Astrocyte of the spinal cord (primary cell): Measurements from ENCODE around the gene B3GNT8.

Experiments
- DNase-seq: peaks from one replicate; pipeline ENCODE4 v3.0.0; 2011; ENCODE audit warnings: low read depth, low spot score
- H3K4me3 ChIP-seq: 2 replicates; pipeline ENCODE4 v1.5.1; 2011; ENCODE audit warnings: low read depth, mild to moderate bottlenecking, low read length, moderate library complexity
- CTCF ChIP-seq: IDR thresholded peaks from 2 replicates; pipeline ENCODE4 v1.5.1; 2012; ENCODE audit warnings: low read depth, mild to moderate bottlenecking, low read length, inconsistent platforms
- in situ Hi-C: cut with HindIII; loops from 2 replicates; pipeline ENCODE4 v1.10.0; 2017; ENCODE audit warnings: low sequenced_read_pairs

Gene B3GNT8

GRCh38 chr19:41428481-41428859, 1.3 kb upstream of the B3GNT8 start:
- in situ Hi-C loops = no loop called here
- DNase-seq = no peak
- H3K4me3 ChIP-seq = no peak overlapping the region
- no peak for TF ChIP-seq CTCF

DNA sequence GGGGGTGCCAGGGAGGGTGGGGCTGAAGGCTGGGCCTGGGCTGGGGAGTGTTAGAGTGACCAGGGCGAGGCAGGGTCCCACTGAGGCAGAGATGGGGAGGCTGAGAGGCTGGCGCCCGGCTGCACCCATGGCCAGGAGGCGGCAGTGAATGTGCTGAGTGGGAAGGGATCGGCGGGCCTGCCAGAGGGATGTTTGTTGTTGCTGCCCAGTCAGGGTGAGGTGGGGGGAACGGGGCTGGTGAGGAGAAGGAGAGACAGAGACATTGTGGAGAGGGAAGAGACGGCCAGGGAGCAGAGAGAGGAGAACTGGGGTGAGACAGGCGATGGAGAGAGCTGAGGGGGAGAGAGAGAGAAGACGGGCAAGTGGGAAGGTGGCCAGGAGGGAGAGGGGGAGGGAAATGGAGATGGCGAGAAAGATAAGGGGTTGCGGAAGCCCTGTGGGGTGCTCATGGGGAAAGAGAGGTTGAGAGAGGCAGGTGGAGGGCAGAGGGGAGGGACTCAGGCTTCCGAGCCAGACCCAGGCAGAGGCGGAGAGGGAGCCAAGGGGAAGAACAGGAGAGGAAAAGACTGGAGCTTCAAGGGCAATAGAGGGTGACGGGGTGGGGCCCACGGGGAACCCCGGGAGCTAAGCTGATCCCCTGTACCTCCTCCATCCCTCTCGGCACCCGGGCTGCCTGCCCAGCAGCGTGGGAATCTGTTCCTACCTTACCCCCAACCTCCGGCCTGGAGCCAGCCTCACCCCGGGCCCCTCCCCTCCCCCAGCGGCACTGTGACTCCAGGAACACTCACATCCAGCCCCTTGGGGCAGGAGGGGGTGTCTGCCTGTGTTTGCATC, 690 bp upstream of the B3GNT8 start:
- DNase-seq = no peak
- peak overlapping the region; percentile 20 for H3K4me3 ChIP-seq
- in situ Hi-C loops = no loop called here
- TF ChIP-seq CTCF = no peak

GRCh38 chr19:41426116-41426841, 895 bp downstream of the B3GNT8 start:
- in situ Hi-C loops = no loop called here
- peak overlapping the region; percentile 40 for H3K4me3 ChIP-seq
- TF ChIP-seq CTCF = no peak
- no peak for DNase-seq

- no peak for TF ChIP-seq CTCF
- DNase-seq = no peak
- in situ Hi-C loops = no loop called here
- no peak overlapping the region for H3K4me3 ChIP-seq
Measured at GRCh38 chr19:41425174-41426115, 1.7 kb downstream of the B3GNT8 start.

DNA sequence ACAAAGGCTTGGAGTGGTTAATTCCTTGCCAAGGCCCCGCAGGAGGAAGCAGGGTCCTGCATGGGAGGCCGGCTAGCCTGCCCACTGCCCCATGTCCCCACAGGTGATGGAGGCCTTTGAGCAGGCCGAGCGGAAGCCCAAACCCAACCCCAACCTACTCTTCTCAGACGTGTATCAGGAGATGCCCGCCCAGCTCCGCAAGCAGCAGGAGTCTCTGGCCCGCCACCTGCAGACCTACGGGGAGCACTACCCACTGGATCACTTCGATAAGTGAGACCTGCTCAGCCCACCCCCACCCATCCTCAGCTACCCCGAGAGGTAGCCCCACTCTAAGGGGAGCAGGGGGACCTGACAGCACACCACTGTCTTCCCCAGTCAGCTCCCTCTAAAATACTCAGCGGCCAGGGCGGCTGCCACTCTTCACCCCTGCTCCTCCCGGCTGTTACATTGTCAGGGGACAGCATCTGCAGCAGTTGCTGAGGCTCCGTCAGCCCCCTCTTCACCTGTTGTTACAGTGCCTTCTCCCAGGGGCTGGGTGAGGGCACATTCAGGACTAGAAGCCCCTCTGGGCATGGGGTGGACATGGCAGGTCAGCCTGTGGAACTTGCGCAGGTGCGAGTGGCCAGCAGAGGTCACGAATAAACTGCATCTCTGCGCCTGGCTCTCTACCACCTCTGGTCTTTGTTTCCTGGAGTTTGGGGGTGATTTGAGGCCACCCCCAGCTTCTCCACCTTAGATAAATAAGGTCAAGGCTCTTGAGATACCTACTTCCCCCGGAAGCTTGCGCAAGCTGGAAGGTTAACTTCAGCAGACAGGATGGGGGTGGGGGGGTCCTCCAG, 2.6 kb downstream of the B3GNT8 start:
- in situ Hi-C loops = no loop called here
- DNase-seq = no peak
- H3K4me3 ChIP-seq = no peak overlapping the region
- no peak for TF ChIP-seq CTCF
